GM21515 (cell line): Measurements from ENCODE around the gene PXK.

Experiments used
- ATAC-seq: cut with Tn5 transposase; IDR thresholded peaks from one replicate; pipeline ENCODE4 v1.9.1; 2021; ENCODE audit not compliant: unreplicated experiment

Gene PXK

DNA sequence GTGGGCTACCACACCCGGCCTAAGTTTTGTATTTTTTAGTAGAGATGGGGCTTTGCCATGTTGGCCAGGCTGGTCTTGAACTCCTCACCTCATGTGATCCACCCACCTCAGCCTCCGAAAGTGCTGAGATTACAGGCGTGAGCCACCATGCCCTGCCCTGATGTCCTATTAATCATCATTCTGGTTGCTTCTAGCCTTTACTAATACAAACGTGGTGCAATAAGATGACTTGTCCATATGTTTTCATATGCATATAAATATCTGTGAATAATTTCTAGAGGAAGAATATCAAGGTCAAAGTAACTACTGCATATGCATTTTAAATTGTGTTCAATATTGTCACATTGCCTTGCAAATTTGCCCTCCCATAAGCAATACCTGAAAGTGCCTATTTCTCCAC is 126.5 kb downstream of the PXK start:
- ATAC-seq = no peak

DNA sequence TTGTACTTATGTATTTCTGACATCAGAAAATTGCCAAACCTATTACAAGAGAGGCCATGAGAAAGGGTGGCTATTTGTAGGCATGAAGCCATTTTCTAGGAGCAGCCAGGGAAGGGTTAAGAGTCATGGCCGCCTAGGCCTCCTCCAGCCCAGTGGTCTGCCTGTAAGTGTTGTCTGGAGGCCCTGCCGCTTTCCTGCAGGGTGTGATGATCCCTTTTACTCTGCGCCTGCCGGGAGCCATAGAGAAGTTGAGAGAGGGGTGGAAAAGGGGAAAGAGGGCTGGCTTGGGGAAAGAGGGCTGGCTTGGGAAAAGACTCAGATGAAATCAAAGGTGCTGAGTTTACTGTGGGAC is 130.1 kb downstream of the PXK start:
- ATAC-seq = no peak

DNA sequence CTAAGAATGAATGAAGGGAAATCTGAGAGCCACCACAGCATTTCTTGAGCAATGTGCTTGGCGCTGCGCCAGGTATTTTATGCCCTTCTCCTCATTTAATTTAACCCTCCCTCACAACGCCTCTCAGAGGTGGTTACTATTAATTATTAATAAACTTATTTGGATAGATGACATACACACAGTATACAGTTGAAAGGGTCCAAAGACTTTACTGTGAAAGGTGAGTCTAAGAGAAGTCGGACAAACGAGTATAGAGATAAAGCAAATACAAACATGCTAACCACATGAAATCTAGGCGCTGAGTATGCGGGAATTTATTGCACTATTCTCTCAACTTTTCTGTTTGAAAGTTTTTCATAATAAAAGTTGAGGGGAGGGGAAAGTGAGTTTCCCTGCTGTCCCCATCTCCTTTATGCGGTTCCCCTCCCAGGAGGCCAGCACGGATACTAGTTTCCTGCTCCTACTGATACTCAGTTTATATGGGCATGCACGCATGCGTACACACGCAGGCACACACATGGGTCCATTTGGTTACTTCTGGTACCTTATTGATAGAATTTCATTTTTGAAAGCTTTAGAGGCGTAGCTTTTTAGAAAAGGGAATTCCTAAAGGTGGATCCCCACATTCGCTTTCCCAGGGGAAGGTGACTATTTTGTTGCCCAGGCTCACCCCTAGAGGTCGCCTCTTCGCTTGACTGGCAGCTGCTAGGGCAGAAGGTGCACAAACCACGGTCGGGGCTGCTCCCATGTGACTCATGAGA is 130.7 kb downstream of the PXK start:
- peak; percentile 88 for ATAC-seq

DNA sequence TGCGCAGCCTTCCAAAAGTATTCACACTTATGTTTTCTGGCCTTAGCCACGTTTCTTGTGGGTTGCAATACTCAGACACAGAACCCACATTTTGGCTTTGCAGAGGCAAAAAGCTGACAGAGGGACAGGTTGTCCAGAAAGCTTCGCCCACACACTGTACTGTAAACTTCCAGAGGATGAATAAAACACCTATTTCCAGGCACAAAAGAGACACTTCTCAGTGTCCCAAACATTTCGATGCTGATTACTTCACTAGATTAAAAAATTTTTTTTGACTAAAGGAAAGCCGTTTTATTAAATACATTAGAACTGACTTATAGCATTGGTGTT is 131.2 kb downstream of the PXK start:
- ATAC-seq = no peak

DNA sequence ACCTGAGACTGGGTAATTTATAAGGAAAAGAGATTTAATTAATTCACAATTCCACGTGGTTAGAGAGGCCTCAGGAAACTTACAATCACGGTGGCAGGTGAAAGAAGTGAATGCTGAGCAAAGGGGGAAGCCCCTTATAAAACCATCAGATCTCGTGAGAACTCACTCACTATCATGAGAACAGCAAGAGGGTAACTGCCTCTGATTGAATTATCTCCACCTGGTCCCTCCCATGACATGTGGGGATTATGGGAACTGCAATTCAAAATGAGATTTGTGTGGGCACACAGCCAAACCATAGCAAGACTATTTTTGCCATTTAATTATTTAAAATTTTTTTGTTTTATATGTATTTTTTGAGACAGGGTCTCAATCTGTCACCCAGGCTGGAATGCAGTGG is 132.2 kb downstream of the PXK start:
- no peak for ATAC-seq

DNA sequence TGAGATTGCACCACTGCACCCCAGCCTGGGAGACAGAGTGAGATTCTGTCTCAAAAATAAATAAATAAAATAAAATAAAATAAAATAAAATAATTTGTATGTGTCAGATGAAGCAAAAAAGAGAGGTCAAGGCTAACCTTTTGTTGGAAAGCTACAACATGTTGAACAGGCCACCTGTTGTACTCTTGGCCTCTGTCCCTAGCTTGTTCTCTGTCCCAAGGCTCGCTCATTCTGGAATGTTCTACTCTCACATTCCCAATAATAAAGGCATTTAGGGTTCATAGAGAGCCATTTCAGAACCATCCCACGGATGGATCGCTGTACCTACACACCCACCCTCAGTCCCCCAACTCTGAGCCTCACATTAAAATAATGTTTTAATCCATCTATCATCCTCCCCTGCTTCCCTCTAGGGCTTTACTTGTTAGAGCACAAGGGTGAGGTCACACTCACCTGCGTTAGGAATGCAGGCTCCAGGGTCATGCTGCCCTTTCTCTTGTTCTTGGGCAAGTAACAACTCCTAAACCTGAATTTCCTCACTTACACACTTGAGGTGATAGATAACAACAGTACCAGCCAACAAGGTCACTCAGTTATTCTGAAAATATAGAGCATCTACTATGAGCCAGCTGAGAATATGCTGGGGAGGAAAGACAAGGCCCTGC is 134.3 kb downstream of the PXK start:
- no peak for ATAC-seq

DNA sequence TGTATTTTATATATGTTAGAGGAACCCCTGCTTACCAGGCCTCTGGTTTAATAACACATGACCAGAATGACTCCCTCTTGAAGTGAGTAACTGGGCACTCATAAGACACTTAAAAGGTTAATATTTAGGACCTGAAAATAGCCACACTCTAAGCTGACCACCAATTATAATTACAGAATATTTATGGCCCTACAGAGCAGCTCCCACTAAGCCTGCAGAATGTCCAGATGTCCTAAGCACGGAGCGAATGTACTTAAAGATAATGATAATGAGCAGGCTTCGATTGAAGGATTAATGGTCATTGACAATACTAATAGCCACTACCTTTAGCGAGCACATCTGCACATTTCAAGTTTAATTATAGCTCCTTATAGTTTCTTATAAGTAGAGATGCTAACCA is 136.4 kb downstream of the PXK start:
- no peak for ATAC-seq

DNA sequence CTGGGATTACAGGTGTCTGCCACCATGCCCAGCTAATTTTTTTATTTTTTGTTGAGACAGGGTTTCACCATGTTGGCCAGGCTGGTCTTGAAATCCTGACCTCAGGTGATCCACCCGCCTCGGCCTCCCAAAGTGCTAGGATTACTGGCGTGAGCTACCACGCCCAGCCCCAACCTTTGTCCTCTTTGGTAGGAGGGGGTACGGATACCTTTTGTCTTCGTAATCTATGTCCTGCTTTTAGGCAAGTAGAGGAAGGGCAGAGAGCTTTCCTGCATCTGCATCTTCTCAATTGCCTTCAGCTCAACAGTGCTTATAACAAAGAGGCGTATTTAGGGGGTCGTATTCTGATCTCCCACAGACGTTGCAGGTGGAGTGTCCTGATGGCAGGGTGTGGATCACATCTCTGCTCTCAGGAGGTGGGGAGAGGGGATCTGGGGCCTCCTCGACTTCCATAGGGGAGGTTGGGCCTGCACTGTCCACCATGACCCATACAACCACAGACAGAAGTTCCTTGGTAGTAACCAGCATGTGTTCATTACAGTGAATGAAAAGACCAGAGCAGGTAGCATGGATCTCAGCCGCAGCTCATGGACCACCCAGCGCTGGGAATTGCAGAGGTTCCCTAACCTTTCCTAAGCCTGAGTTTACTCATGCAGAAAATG is 137.8 kb downstream of the PXK start:
- no peak for ATAC-seq

DNA sequence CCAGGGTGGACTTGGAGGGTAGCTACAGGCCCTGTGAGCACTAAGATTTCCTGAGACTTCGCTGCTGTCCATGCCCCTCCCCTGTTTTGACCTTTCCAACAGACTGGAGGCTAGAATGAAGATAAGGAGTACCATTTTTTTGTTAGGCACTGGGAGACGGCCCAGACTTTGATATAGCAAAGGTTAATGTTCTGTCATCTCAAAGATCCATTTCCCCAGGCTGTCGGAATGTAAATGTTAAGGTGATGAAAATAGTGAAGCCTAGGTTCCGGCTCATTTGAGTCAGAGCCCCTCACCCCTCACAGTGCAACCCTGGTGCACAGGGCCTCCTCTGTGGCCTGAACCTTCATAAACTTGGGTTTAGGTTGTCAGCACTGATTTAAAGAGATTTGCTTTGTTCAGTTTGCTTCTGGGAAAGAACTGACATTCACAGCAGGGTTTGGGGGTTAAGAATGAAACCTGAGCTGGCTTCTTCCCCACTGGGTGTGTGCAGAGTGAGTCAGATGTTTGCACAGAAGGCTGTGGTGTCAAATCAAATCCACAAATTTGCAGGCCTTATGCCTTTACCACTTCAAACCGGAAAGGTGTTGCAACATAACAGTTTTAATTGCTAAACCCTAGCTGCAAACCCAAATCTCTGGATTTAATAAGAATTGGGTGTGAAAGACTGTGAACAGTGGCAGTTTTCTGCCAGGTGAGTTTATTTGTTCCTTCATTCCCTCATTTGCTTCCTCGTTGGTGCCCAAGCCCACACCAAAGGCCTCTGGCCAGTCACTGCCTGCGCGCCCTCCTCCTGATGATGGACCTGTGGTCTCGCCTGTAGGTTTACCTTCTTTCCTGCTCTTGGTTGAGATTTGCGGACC is 138.6 kb downstream of the PXK start:
- ATAC-seq = no peak

DNA sequence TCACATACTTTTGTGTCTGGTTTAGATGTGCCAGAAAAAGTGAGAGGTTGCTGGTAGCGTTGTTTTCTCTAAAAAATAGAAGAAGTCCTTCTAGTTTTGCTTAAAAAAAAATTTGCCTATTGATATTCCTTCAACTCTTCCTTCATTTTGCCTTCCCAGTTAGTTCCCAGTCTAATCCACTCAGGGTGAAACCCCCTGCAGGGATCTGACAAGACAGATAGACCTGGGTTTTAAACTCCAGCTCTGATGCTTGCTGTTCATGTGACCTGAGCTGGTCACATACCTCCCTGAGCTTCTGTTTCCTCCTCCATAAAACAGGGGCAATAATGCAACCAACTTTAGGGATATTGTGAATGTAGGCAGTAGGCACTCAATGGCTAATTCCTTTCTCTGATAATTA is 140.6 kb downstream of the PXK start:
- ATAC-seq = no peak

DNA sequence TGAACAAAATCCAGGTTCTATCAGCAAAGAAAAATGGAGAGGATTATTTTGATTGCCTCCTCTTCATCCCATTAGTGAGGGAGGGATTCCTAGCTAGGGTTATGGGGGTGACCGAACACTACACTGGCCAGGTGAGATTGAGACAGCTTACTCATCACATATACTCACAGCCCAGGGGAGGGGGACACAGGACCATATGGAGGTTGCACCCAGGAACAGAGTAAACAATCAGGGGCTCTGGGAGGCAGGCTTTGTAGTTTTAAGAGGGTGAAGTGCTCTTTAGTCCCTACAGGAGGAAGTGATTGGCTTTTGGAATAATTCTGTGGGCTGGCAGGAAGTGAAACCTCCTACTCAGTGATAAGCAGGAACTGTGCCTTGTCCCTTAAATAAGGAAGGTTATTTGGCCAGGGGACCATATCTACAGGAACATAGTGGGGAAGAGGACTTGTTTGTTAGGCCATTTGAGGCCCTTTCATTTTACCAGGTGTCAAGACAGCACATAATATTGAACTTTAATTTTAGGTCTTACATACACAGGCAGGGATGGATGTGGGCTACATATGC is 141.7 kb downstream of the PXK start:
- no peak for ATAC-seq

DNA sequence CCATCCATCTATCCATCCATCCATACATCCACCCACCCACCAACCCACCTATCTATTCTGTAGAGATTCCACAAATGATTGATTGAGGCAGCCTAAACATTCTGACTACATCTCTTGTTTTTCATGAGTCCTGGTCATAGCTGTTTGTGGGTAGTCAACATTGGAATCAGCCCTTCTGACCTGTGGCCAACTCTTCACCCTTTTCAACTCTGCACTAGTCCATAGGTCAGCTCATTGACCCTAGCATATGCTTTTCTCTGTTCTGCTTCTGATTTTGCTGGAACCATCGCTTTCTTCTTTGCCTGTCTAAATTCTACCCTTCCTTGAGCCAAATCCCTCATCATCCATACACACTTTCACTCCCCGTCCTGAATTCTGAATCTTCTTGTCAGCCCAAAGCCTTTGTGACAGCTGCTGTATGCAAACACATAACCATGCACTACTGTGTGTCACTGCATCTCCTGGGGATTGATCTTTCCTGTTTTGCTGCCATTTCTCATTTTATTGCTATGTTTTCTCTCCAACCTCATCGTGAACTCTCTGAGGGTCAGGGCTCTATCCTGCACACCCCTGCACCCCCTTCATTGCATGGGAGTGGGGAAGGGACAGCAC is 142.4 kb downstream of the PXK start:
- ATAC-seq = no peak
